Measurements from ENCODE around the gene ARID5A. TPM values are rescaled to one million over a fixed set of nuclear protein-coding genes. Genes with fewer than 3 reads are reported as not detected.

Gene ARID5A
- total and polyA plus RNA-seq, 7 donors: 12.9 to 73.6 (median 29.9) TPM

DNA sequence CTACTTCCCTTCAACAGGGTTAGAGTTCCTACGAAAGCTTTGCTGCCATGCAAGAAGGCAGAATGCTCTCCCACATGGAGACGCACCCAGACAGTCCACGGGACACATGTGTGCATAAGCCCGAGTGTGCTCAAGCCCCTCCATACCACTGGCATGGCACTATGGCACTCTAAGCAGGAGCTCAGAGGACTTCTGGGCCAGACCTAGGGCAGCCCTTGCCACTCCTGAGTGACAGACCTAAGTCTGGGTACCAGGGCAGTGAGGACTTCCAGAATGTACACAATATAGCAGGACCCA is 11.4 kb upstream of the ARID5A start:
- Histone ChIP-seq H3K4me1 (peaks cover 24% of the 10 kb centered on the region), H3K27me3 (ENCODE audit: insufficient read depth in 3 of 3, low read length in 2 of 3) (no peaks in the 10 kb centered on the region), H3K36me3 (ENCODE audit: insufficient read depth in 1 of 2, low read depth in 1 of 2) (no peaks in the 10 kb centered on the region), H3K27ac (no peak overlapping the region), H3K9me3 (no peaks in the 10 kb centered on the region), H3K4me3 (no peak overlapping the region)
- DNase-seq (peak in 1 of 2 donors; percentile 34), ATAC-seq (no peak)
- TF ChIP-seq, protein P1, sequence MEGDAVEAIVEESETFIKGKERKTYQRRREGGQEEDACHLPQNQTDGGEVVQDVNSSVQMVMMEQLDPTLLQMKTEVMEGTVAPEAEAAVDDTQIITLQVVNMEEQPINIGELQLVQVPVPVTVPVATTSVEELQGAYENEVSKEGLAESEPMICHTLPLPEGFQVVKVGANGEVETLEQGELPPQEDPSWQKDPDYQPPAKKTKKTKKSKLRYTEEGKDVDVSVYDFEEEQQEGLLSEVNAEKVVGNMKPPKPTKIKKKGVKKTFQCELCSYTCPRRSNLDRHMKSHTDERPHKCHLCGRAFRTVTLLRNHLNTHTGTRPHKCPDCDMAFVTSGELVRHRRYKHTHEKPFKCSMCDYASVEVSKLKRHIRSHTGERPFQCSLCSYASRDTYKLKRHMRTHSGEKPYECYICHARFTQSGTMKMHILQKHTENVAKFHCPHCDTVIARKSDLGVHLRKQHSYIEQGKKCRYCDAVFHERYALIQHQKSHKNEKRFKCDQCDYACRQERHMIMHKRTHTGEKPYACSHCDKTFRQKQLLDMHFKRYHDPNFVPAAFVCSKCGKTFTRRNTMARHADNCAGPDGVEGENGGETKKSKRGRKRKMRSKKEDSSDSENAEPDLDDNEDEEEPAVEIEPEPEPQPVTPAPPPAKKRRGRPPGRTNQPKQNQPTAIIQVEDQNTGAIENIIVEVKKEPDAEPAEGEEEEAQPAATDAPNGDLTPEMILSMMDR (IDR thresholded peaks at IDR 0.05): no peak
- intact Hi-C loops (cut with DNase I): no loop called here
- WGBS, 3 donors: 82 to 93% (median 87%) methylated on average over 4 of the region's 4 CpGs

DNA sequence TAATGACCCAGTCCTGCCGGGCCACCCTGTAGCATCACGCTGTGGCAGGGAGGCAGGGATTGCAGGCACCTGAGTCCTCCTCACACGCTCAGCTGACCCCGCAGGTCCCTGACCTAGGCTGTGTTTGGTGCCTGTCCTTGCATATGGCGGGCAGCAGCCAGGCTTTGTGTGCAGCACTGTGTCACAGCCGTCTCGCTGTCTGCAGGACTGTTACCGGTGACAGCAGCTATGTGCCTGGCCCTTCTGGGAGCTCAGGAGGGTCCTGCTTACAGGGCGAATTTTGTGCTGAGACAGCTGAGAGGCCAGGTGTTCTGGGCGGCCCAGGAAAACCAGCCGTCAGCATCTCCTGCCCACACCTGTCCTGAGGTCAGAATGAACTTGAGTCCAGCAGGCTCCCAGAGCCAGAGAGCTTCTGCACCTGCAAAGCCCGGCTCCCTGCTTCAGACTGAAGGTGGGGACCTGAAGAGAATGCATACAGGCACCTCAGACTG is 10.4 kb upstream of the ARID5A start:
- TF ChIP-seq, protein P1 (IDR thresholded peaks at IDR 0.05): no peak
- DNase-seq: peak in 1 of 2 donors; percentile 44
- Histone ChIP-seq H3K4me1 (peaks cover 24% of the 10 kb centered on the region), H3K27ac (no peak overlapping the region), H3K9me3 (no peaks in the 10 kb centered on the region), H3K4me3 (no peak overlapping the region), H3K36me3 (ENCODE audit: insufficient read depth in 1 of 2, low read depth in 1 of 2) (no peaks in the 10 kb centered on the region), H3K27me3 (ENCODE audit: insufficient read depth in 3 of 3, low read length in 2 of 3) (no peaks in the 10 kb centered on the region)
- ATAC-seq: no peak
- intact Hi-C loops (cut with DNase I): no loop called here
- WGBS, 3 donors: 95 to 97% (median 96%) methylated on average over 12 of the region's 12 CpGs

DNA sequence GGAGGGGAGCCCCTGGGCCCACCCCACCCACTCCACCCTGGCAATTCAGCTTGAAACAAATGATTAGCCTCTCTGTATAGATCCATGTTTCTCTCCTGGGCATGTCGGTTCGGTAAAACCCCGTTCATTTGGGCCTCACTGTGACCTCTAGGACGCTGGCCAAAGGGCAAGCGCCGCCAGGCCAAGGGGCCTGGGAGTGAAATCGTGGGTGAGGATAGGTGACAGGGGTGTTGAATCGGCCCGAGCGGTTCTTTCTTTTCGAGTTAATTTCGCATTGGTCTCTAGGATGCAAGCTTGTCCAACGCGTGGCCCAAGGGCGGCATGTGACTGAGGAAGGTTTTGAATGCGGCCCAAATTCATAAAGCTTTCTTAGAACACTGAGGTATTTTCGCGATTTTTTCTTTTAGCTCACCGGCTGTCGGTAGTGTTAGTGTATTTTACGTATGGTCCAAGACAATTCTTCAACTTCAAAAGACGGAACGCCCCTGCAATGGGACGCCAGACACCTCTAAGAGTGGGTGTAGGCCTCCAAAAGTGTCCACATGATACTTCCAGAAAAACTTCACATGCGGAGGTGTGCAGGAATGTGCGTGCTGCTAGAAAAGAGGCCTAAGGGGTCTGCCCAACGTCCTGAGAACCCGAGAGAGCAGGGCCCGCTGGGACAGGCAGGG is 9.8 kb upstream of the ARID5A start:
- DNase-seq: peak in 1 of 2 donors; percentile 54
- Histone ChIP-seq H3K4me1 (peaks cover 30% of the 10 kb centered on the region), H3K4me3 (peak overlapping the region; percentile 68), H3K27ac (peak overlapping the region; percentile 81), H3K9me3 (no peaks in the 10 kb centered on the region), H3K27me3 (ENCODE audit: insufficient read depth in 3 of 3, low read length in 2 of 3) (no peaks in the 10 kb centered on the region), H3K36me3 (ENCODE audit: insufficient read depth in 1 of 2, low read depth in 1 of 2) (no peaks in the 10 kb centered on the region)
- ATAC-seq: no peak
- TF ChIP-seq, protein P1 (IDR thresholded peaks at IDR 0.05): no peak
- WGBS, 3 donors: 84 to 86% (median 86%) methylated on average over 29 of the region's 29 CpGs
- intact Hi-C loops (cut with DNase I): no loop called here

DNA sequence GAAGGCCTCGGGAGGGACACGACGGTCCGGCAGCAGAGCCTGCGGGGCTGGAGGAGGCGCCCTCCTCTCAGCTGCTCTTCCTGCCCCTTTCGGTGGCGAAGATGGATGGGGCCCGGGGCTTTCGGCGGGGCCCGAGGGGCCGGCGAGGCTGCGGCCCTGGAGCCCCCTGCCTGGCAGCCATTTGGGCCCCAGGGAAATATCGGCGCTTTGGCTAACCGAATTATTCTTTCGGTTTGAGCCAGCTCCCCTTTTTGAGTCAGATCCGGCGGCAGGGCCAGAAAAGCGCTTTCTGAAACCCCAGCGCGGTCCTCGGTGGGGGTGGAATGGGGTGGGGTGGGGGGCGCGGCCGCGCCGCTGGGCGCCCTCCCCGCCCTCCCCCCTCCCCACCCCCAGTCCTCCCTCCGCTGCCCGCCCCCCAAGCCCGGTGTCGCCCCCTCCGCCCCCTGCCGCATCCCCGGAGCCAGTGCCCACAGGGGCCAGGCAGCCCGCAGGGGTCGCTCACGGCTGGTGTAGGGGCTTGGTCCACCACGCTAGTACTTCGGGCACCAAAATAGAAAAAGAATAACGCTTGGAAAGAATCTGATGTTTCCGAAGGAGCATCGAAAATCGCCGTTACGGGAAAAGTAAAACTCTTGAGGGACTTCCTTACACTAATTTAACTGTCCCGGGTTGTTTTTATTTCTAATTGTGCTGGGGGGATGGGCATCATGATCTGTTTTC is 9.1 kb upstream of the ARID5A start:
- intact Hi-C loops (cut with DNase I): loop anchor here in 1 of 2 donors (1.0 kb wide), 1 partner anchor 11 kb away; no protein-coding TSS in a partner anchor
- WGBS, 3 donors: 10 to 14% (median 14%) methylated on average over 40 to 51 of the region's 51 CpGs
- no peak for ATAC-seq

More for the DNA sequence above, 9.1 kb upstream of the ARID5A start:
- peak in 1 of 2 donors; percentile 59 for DNase-seq
- Histone ChIP-seq H3K4me1 (peaks cover 34% of the 10 kb centered on the region), H3K4me3 (peak overlapping the region; percentile 68), H3K36me3 (ENCODE audit: insufficient read depth in 1 of 2, low read depth in 1 of 2) (no peaks in the 10 kb centered on the region), H3K27me3 (ENCODE audit: insufficient read depth in 3 of 3, low read length in 2 of 3) (no peaks in the 10 kb centered on the region), H3K27ac (peak overlapping the region; percentile 81), H3K9me3 (no peaks in the 10 kb centered on the region)
- TF ChIP-seq, protein P1 (IDR thresholded peaks at IDR 0.05): peak; percentile 26
